ENCODE results near the gene COPZ2.

Gene COPZ2

DNA sequence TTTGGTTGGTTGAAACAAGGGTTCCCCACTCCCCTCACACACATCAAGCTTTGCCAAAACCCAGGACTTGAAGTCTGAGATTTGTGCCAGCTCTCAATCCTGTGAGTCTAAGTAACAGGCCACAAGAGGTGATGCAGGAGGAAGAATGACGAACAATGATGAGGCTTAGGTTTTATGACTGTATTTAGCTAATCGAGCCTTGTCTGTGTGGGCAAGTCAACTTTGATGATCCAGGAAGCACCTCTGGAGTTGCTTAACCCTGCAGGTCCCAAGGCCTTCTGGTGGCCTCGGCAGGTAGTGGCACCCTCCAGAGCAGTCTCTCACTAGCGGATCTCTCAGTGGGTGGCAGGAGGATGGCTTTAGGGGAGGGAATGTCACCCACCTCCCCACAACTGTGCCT lies 38.0 kb downstream of the COPZ2 start:
- Histone ChIP-seq H3K27me3 (ENCODE audit: insufficient read depth, low read length, poor library complexity) (peaks cover 5% of the 10 kb centered on the region), H3K4me2 (ENCODE audit: insufficient read depth, low read length) (no peak overlapping the region), H3K9ac (ENCODE audit: low read depth, low read length) (no peak overlapping the region), H3K4me3 (ENCODE audit: low read depth in 1 of 2, low read length in 2 of 2) (no peak overlapping the region), H3K79me2 (ENCODE audit: insufficient read depth, low read length) (no peaks in the 10 kb centered on the region), H3K4me1 (ENCODE audit: insufficient read depth, low read length) (peaks cover 10% of the 10 kb centered on the region), H3K36me3 (ENCODE audit: insufficient read depth, low read length) (no peaks in the 10 kb centered on the region), H4K20me1 (ENCODE audit: insufficient read depth, low read length) (peaks cover 4% of the 10 kb centered on the region; the same call in 1 of the 2 replicates), H2AFZ (ENCODE audit: low read depth, low read length) (no peak overlapping the region), H3K27ac (ENCODE audit: low read length) (no peak overlapping the region), H3K9me3 (ENCODE audit: insufficient read depth, low read length, severe bottlenecking) (no peaks in the 10 kb centered on the region)
- TF ChIP-seq EZH2 (IDR thresholded peaks at IDR 0.05; ENCODE audit: borderline replicate concordance, low read depth, low read length, severe bottlenecking) = no peak
- DNase-seq = no peak
- ATAC-seq (ENCODE audit: insufficient read depth, low read depth) = no peak

DNA sequence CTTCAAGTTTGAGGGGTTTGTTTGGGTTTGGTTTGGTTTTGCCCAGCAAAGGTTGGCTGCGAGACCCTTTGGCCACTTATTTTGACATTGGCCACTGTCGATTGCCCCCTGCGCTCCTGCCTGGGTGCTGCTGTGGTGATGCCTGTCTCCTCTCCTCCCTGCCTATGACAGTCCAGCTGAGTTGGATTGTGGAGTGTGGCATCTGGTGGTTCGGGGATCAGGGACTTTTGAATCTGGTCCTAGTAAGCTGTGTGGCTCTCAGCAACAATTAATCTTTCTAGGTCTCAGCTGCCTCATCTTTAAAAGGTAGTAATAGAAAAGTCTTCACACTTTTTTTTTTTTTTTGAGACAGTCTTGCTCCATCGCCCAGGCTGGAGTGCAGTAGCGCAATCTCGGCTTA lies 39.6 kb downstream of the COPZ2 start:
- H3K36me3 ChIP-seq (ENCODE audit: insufficient read depth, low read length) = no peaks in the 10 kb centered on the region
- no peak overlapping the region for H3K9ac ChIP-seq (ENCODE audit: low read depth, low read length)
- H3K4me2 ChIP-seq (ENCODE audit: insufficient read depth, low read length) = no peak overlapping the region
- H3K4me1 ChIP-seq (ENCODE audit: insufficient read depth, low read length) = peaks cover 9% of the 10 kb centered on the region
- TF ChIP-seq EZH2 (IDR thresholded peaks at IDR 0.05; ENCODE audit: borderline replicate concordance, low read depth, low read length, severe bottlenecking) = no peak
- TF ChIP-seq, protein P1, sequence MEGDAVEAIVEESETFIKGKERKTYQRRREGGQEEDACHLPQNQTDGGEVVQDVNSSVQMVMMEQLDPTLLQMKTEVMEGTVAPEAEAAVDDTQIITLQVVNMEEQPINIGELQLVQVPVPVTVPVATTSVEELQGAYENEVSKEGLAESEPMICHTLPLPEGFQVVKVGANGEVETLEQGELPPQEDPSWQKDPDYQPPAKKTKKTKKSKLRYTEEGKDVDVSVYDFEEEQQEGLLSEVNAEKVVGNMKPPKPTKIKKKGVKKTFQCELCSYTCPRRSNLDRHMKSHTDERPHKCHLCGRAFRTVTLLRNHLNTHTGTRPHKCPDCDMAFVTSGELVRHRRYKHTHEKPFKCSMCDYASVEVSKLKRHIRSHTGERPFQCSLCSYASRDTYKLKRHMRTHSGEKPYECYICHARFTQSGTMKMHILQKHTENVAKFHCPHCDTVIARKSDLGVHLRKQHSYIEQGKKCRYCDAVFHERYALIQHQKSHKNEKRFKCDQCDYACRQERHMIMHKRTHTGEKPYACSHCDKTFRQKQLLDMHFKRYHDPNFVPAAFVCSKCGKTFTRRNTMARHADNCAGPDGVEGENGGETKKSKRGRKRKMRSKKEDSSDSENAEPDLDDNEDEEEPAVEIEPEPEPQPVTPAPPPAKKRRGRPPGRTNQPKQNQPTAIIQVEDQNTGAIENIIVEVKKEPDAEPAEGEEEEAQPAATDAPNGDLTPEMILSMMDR (IDR thresholded peaks at IDR 0.05; ENCODE audit: borderline replicate concordance, extremely low read depth, low read length, poor library complexity, severe bottlenecking) = no peak
- H3K79me2 ChIP-seq (ENCODE audit: insufficient read depth, low read length) = no peaks in the 10 kb centered on the region
- ATAC-seq (ENCODE audit: insufficient read depth, low read depth) = no peak
- H3K9me3 ChIP-seq (ENCODE audit: insufficient read depth, low read length, severe bottlenecking) = no peaks in the 10 kb centered on the region
- H3K4me3 ChIP-seq (ENCODE audit: low read depth in 1 of 2, low read length in 2 of 2) = no peak overlapping the region
- H4K20me1 ChIP-seq (ENCODE audit: insufficient read depth, low read length) = peaks cover 4% of the 10 kb centered on the region
- no peak overlapping the region for H2AFZ ChIP-seq (ENCODE audit: low read depth, low read length)
- DNase-seq = no peak
- H3K27ac ChIP-seq (ENCODE audit: low read length) = no peak overlapping the region
- peaks cover 13% of the 10 kb centered on the region for H3K27me3 ChIP-seq (ENCODE audit: insufficient read depth, low read length, poor library complexity)

DNA sequence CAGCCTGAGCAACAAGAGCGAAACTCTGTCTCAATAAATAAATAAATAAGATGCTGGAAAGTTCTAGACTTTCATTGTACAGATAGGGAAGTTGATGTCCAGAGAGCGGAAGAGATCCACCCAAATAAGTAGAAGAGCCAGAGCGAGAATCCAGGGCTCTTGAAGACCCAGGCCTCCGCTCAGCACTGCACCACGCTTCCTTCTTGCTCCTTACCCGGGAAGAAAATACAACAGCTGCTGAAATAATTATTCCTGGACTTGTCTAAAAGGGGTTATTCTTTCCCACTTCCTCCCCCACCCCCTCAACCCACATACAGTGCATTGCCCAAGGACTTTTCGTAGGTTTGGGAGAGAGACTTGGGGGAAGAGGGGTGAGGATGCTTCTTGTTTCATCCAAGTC lies 40.0 kb downstream of the COPZ2 start:
- no peak for ATAC-seq (ENCODE audit: insufficient read depth, low read depth)
- TF ChIP-seq, protein P1 (IDR thresholded peaks at IDR 0.05; ENCODE audit: borderline replicate concordance, extremely low read depth, low read length, poor library complexity, severe bottlenecking) = no peak
- TF ChIP-seq EZH2 (IDR thresholded peaks at IDR 0.05; ENCODE audit: borderline replicate concordance, low read depth, low read length, severe bottlenecking) = no peak
- DNase-seq = no peak

DNA sequence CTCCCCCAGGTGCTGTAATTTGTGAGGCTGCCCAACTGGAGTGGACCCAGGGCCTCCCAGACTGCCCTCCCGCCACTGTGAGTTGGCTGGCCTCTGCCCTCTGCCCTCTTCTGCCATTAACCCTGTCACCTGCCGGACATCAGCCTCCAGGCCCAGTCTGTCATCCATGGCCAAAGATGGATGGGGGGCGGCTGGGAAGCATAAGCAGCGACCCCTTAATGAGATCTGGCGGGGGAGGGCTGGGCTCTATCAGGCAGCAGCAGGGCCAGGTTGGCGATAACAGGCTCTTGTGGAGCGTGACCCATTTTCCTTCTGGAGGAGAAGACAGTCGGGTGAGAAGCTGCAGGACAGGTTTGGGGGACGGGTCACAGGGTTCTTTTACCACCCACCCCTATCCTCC lies 41.4 kb downstream of the COPZ2 start:
- DNase-seq (no peak), ATAC-seq (ENCODE audit: insufficient read depth, low read depth) (no peak)
- Histone ChIP-seq H3K4me1 (ENCODE audit: insufficient read depth, low read length) (no peaks in the 10 kb centered on the region), H3K9me3 (ENCODE audit: insufficient read depth, low read length, severe bottlenecking) (no peaks in the 10 kb centered on the region), H3K4me3 (ENCODE audit: low read depth in 1 of 2, low read length in 2 of 2) (no peak overlapping the region), H4K20me1 (ENCODE audit: insufficient read depth, low read length) (peaks cover 4% of the 10 kb centered on the region), H3K27me3 (ENCODE audit: insufficient read depth, low read length, poor library complexity) (peaks cover 13% of the 10 kb centered on the region), H3K9ac (ENCODE audit: low read depth, low read length) (no peak overlapping the region), H3K79me2 (ENCODE audit: insufficient read depth, low read length) (no peaks in the 10 kb centered on the region), H3K36me3 (ENCODE audit: insufficient read depth, low read length) (no peaks in the 10 kb centered on the region), H3K27ac (ENCODE audit: low read length) (no peak overlapping the region), H3K4me2 (ENCODE audit: insufficient read depth, low read length) (no peak overlapping the region), H2AFZ (ENCODE audit: low read depth, low read length) (no peak overlapping the region)
- no peak for TF ChIP-seq EZH2 (IDR thresholded peaks at IDR 0.05; ENCODE audit: borderline replicate concordance, low read depth, low read length, severe bottlenecking)
- TF ChIP-seq, protein P1 (IDR thresholded peaks at IDR 0.05; ENCODE audit: borderline replicate concordance, extremely low read depth, low read length, poor library complexity, severe bottlenecking) = no peak

More for the DNA sequence above, 40.0 kb downstream of the COPZ2 start:
- H3K36me3 ChIP-seq (ENCODE audit: insufficient read depth, low read length) = no peaks in the 10 kb centered on the region
- no peaks in the 10 kb centered on the region for H3K79me2 ChIP-seq (ENCODE audit: insufficient read depth, low read length)
- peaks cover 13% of the 10 kb centered on the region for H3K27me3 ChIP-seq (ENCODE audit: insufficient read depth, low read length, poor library complexity)
- no peak overlapping the region for H3K9ac ChIP-seq (ENCODE audit: low read depth, low read length)
- no peak overlapping the region for H3K27ac ChIP-seq (ENCODE audit: low read length)
- no peak overlapping the region for H3K4me3 ChIP-seq (ENCODE audit: low read depth in 1 of 2, low read length in 2 of 2)
- peaks cover 4% of the 10 kb centered on the region for H4K20me1 ChIP-seq (ENCODE audit: insufficient read depth, low read length)
- peaks cover 5% of the 10 kb centered on the region for H3K4me1 ChIP-seq (ENCODE audit: insufficient read depth, low read length)
- no peaks in the 10 kb centered on the region for H3K9me3 ChIP-seq (ENCODE audit: insufficient read depth, low read length, severe bottlenecking)
- H3K4me2 ChIP-seq (ENCODE audit: insufficient read depth, low read length) = no peak overlapping the region
- H2AFZ ChIP-seq (ENCODE audit: low read depth, low read length) = no peak overlapping the region

Measured in DND-41 (cell line).